H9 (cell line): ENCODE measurements around the gene ME3. TPM values are rescaled to one million over a fixed set of nuclear protein-coding genes. Genes with fewer than 3 reads are reported as not detected.

Experiments used
- DNase-seq: peaks from one replicate; pipeline ENCODE4 v3.0.0-alpha.2; 2017
- H2AFZ ChIP-seq: one replicate; pipeline ENCODE4 v1.6.1; 2013; ENCODE audit warnings: mild to moderate bottlenecking, low read length, control low read depth, moderate library complexity
- H2AK5ac ChIP-seq: 2 replicates; pipeline ENCODE4 v1.6.1; 2013; ENCODE audit warnings: low read length, control low read depth, mixed read lengths; ENCODE audit not compliant: insufficient read length
- H2BK120ac ChIP-seq: one replicate; pipeline ENCODE4 v1.6.1; 2013; ENCODE audit warnings: low read depth, mild to moderate bottlenecking, low read length, control low read depth, inconsistent platforms; ENCODE audit not compliant: poor library complexity, severe bottlenecking
- H2BK12ac ChIP-seq: 2 replicates; pipeline ENCODE4 v1.6.1; 2013; ENCODE audit warnings: low read length, control low read depth, mixed read lengths, low read depth; ENCODE audit not compliant: insufficient read length
- H2BK15ac ChIP-seq: 2 replicates; pipeline ENCODE4 v1.6.1; 2013; ENCODE audit warnings: low read depth, low read length, control low read depth
- H2BK20ac ChIP-seq: one replicate; pipeline ENCODE4 v1.6.1; 2013; ENCODE audit warnings: low read depth, mild to moderate bottlenecking, low read length, control low read depth, inconsistent platforms; ENCODE audit not compliant: poor library complexity, severe bottlenecking
- H2BK5ac ChIP-seq: 2 replicates; pipeline ENCODE4 v1.6.1; 2013; ENCODE audit warnings: low read length, control low read depth, mixed read lengths; ENCODE audit not compliant: insufficient read length
- H3K14ac ChIP-seq: 2 replicates; pipeline ENCODE4 v1.6.1; 2013; ENCODE audit warnings: low read length, control low read depth; ENCODE audit not compliant: insufficient read depth
- H3K18ac ChIP-seq: 2 replicates; pipeline ENCODE4 v1.6.1; 2013; ENCODE audit warnings: low read depth, mild to moderate bottlenecking, mixed read lengths, low read length, control low read depth; ENCODE audit not compliant: insufficient read length
- H3K23ac ChIP-seq: 2 replicates; pipeline ENCODE4 v1.6.1; 2013; ENCODE audit warnings: low read length, control low read depth, mixed read lengths, low read depth; ENCODE audit not compliant: insufficient read length
- H3K23me2 ChIP-seq: 2 replicates; pipeline ENCODE4 v1.6.1; 2013; ENCODE audit warnings: low read depth, mild to moderate bottlenecking, mixed read lengths, low read length, control low read depth; ENCODE audit not compliant: insufficient read length, poor library complexity, severe bottlenecking
- H3K27ac ChIP-seq: 2 replicates; pipeline ENCODE4 v1.5.1; 2013; ENCODE audit warnings: low read length, control low read depth, mixed read lengths, low read depth; ENCODE audit not compliant: insufficient read length
- H3K27me3 ChIP-seq: 2 replicates; pipeline ENCODE4 v1.6.1; 2013; ENCODE audit warnings: low read length, control low read depth, inconsistent platforms; ENCODE audit not compliant: insufficient read depth
- H3K4ac ChIP-seq: 2 replicates; pipeline ENCODE4 v1.6.1; 2013; ENCODE audit warnings: low read depth, mild to moderate bottlenecking, control low read depth, inconsistent platforms, low read length, moderate library complexity
- H3K4me1 ChIP-seq: 2 replicates; pipeline ENCODE4 v1.6.1; 2013; ENCODE audit warnings: low read length, control low read depth, inconsistent platforms; ENCODE audit not compliant: insufficient read depth
- H3K4me2 ChIP-seq: 2 replicates; pipeline ENCODE4 v1.6.1; 2013; ENCODE audit warnings: low read length, control low read depth, mixed read lengths; ENCODE audit not compliant: insufficient read length, insufficient read depth
- H3K56ac ChIP-seq: 2 replicates; pipeline ENCODE4 v1.6.1; 2013; ENCODE audit warnings: low read depth, mild to moderate bottlenecking, mixed read lengths, low read length, control low read depth; ENCODE audit not compliant: insufficient read length
- H3K79me1 ChIP-seq: 2 replicates; pipeline ENCODE4 v1.6.1; 2013; ENCODE audit warnings: low read depth, mild to moderate bottlenecking, moderate library complexity, low read length, control low read depth, inconsistent platforms; ENCODE audit not compliant: insufficient read depth, poor library complexity, severe bottlenecking
- H3K79me2 ChIP-seq: 2 replicates; pipeline ENCODE4 v1.6.1; 2013; ENCODE audit warnings: low read length, control low read depth, inconsistent platforms; ENCODE audit not compliant: insufficient read depth
- H3K9ac ChIP-seq: 2 replicates; pipeline ENCODE4 v1.6.1; 2013; ENCODE audit warnings: low read length, control low read depth, mixed read lengths; ENCODE audit not compliant: insufficient read length; ENCODE audit errors: extremely low read depth
- H3K9me3 ChIP-seq: one replicate; pipeline ENCODE4 v1.6.1; 2013; ENCODE audit warnings: low read depth, low read length, inconsistent platforms; ENCODE audit not compliant: control insufficient read depth
- H3T11ph ChIP-seq: one replicate; pipeline ENCODE4 v1.6.1; 2013; ENCODE audit warnings: mild to moderate bottlenecking, low read length, control low read depth, inconsistent platforms
- H4K20me1 ChIP-seq: one replicate; pipeline ENCODE4 v1.6.1; 2013; ENCODE audit not compliant: control insufficient read depth, insufficient read length, insufficient read depth
- H4K5ac ChIP-seq: 2 replicates; pipeline ENCODE4 v1.6.1; 2013; ENCODE audit warnings: low read depth, mild to moderate bottlenecking, mixed read lengths, low read length, control low read depth; ENCODE audit not compliant: insufficient read length
- H4K8ac ChIP-seq: replicated peaks from 2 replicates; pipeline ENCODE4 v1.6.1; 2013; ENCODE audit warnings: low read length, control low read depth, mixed read lengths, low read depth; ENCODE audit not compliant: insufficient read length
- H4K91ac ChIP-seq: 2 replicates; pipeline ENCODE4 v1.6.1; 2013; ENCODE audit warnings: low read depth, mild to moderate bottlenecking, moderate library complexity, mixed read lengths, low read length, control low read depth; ENCODE audit not compliant: insufficient read length
- H3K27ac Mint-ChIP-seq, 3 experiments: 2 replicates in 2 of 3; 3 replicates in 1 of 3; pipeline ENCODE4 v1.8.0; 2020 to 2021; ENCODE audit warnings: mixed read lengths in 3 of 3, mild to moderate bottlenecking in 1 of 3, moderate library complexity in 1 of 3
- H3K27me3 Mint-ChIP-seq: 2 replicates; pipeline ENCODE4 v1.8.0; 2021; ENCODE audit warnings: low read depth, mild to moderate bottlenecking, moderate library complexity, mixed read lengths
- H3K36me3 Mint-ChIP-seq, 3 experiments: 2 replicates in 2 of 3; 3 replicates in 1 of 3; pipeline ENCODE4 v1.8.0; 2020 to 2021; ENCODE audit warnings: low read depth in 3 of 3, mixed read lengths in 3 of 3; ENCODE audit not compliant: insufficient read depth in 1 of 3
- H3K4me1 Mint-ChIP-seq, 2 experiments: 2 replicates each; pipeline ENCODE4 v1.8.0; 2020; ENCODE audit warnings: mixed read lengths in 2 of 2
- H3K4me3 Mint-ChIP-seq, 2 experiments: 2 replicates in 1 of 2; 3 replicates in 1 of 2; pipeline ENCODE4 v1.8.0; 2020 to 2021; ENCODE audit warnings: mild to moderate bottlenecking in 2 of 2, mixed read lengths in 2 of 2, moderate library complexity in 1 of 2
- H3K9me3 Mint-ChIP-seq, 2 experiments: 2 replicates in 1 of 2; 3 replicates in 1 of 2; pipeline ENCODE4 v1.8.0; 2020; ENCODE audit warnings: mild to moderate bottlenecking in 2 of 2, mixed read lengths in 2 of 2, moderate library complexity in 1 of 2
- WGBS: extraction: QIAGEN DNeasy Blood & Tissue Kit; methylation state at CpG from one replicate; pipeline ENCODE4 v1.1.7; 2013; ENCODE audit warnings: missing lambda C conversion rate, low lambda C conversion rate, mixed read lengths; ENCODE audit not compliant: insufficient read length; ENCODE audit errors: extremely low coverage; 5-methylcytosine and 5-hydroxymethylcytosine counted together
- total RNA-seq: library from RNA; stranded (reverse); gene quantifications from 2 replicates; pipeline ENCODE4 v1.2.1, GENCODE V29; 2021
- TF ChIP-seq, protein P1 (sequence below): fragments of 200-600 bp; sonication (generic); conservative IDR thresholded peaks from 3 replicates; pipeline ENCODE4 v1.8.0; 2021; ENCODE audit warnings: antibody characterized with exemption, mild to moderate bottlenecking

The ME3 gene
- total RNA-seq, 1 experiment from 2014 or later, result 2.8 TPM

DNA sequence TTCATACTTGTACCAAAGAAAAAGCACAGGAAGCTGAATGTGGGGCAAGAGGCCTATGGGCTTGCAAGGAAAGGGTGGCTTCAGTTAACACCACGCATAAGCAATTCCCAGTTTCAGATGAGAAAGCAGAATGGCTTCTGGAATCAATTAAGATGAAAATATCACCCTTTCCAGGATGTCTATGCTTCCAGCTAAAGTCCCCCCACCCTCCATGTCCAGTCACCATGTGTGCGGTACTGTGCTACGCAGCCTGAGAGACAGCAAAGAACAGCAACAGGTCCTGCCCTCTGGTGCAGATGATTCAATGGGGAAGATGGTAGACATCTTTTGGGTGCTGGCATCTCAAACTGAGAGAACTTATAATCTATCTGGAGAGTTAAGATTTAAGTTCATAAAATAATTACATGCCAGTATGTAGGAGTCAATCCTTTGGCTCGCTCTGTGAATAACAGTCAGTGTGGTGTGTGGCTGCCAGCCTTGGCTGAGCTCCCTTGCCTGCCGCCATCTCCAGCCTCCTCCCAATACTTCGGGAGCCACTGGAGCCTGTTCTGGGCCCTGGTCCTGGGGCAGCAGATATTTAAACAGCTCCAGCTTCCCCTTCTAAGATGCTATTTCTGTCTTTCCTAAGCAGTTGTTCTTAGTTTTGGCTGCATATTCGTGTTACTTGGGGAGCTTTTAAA lies 44.5 kb downstream of the ME3 start:
- no peaks in the 10 kb centered on the region for H3K36me3 Mint-ChIP-seq
- Histone ChIP-seq H3K56ac (no peak overlapping the region), H2BK5ac (no peak overlapping the region), H3T11ph (no peak overlapping the region), H3K4ac (no peak overlapping the region), H2AFZ (no peak overlapping the region), H3K4me1 (no peaks in the 10 kb centered on the region; the same call in 1 of the 2 replicates), H3K9me3 (no peaks in the 10 kb centered on the region), H4K5ac (no peak overlapping the region), H4K91ac (peak overlapping the region; percentile 36), H3K27ac (no peak overlapping the region), H4K20me1 (no peaks in the 10 kb centered on the region), H3K79me2 (no peaks in the 10 kb centered on the region), H2BK12ac (no peak overlapping the region), H3K23ac (no peak overlapping the region), H3K9ac (no peak overlapping the region), H3K14ac (no peak overlapping the region), H4K8ac (no peak overlapping the region), H2BK20ac (no peak overlapping the region), H2BK120ac (no peak overlapping the region), H2BK15ac (no peak overlapping the region), H3K27me3 (no peaks in the 10 kb centered on the region), H3K18ac (no peak overlapping the region), H2AK5ac (no peak overlapping the region), H3K79me1 (no peaks in the 10 kb centered on the region), H3K4me2 (no peak overlapping the region), H3K23me2 (no peaks in the 10 kb centered on the region)
- WGBS, result no CpG with 5 or more reads among the region's 7 CpGs
- TF ChIP-seq, protein P1, sequence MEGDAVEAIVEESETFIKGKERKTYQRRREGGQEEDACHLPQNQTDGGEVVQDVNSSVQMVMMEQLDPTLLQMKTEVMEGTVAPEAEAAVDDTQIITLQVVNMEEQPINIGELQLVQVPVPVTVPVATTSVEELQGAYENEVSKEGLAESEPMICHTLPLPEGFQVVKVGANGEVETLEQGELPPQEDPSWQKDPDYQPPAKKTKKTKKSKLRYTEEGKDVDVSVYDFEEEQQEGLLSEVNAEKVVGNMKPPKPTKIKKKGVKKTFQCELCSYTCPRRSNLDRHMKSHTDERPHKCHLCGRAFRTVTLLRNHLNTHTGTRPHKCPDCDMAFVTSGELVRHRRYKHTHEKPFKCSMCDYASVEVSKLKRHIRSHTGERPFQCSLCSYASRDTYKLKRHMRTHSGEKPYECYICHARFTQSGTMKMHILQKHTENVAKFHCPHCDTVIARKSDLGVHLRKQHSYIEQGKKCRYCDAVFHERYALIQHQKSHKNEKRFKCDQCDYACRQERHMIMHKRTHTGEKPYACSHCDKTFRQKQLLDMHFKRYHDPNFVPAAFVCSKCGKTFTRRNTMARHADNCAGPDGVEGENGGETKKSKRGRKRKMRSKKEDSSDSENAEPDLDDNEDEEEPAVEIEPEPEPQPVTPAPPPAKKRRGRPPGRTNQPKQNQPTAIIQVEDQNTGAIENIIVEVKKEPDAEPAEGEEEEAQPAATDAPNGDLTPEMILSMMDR, result no peak
- no peak for DNase-seq
- no peak overlapping the region for H3K4me3 Mint-ChIP-seq
- H3K27me3 Mint-ChIP-seq, result no peaks in the 10 kb centered on the region; the same call in 1 of the 2 replicates
- no peaks in the 10 kb centered on the region for H3K9me3 Mint-ChIP-seq
- peaks cover 4 to 8% of the 10 kb centered on the region in 2 experiments; a peak in 3 of 4 replicates for H3K4me1 Mint-ChIP-seq
- H3K27ac Mint-ChIP-seq, result no peak overlapping the region
